ENCODE data around the gene TJAP1. TPM values are rescaled to one million over a fixed set of nuclear protein-coding genes. Genes with fewer than 3 reads are reported as not detected.

Gene TJAP1
- total and polyA plus RNA-seq, 3 donors from 2014 or later, result 35.4 to 59.1 (median 55.9) TPM

DNA sequence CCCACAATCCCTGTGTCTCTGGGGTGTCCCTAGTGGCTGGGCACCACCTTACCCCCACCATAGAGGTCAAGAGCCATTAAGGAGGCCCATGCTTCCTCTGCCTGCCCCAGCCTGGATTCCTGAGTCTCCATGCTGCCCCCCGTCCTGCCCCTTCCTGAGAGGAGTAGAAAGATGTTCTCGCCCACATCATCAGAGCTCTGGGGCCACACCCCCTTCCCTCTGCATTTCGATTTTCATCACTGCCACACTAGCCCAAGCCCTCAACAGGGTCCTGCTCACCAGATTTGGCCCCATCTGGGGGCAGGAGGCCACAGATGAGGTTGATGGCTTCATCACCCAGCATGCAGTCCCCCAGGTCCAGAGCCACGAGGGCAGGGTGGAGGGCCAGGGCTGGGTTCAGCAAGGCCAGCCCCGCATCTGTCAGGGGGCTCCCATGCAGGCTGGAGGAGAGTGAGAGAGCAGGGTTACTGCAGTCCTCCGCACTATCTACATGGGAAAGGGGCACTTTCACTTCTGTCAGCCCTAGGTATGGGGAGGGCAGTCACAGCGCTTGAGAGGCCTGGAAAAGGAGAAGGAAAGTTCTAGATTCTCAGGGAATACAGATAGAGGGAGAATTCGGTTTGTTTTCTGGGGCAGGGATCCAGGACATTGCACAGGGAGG lies 31.2 kb downstream of the TJAP1 start:
- DNase-seq, result no peak
- Histone ChIP-seq H3K4me1 (peaks cover 16% of the 10 kb centered on the region), H3K9me3 (no peaks in the 10 kb centered on the region), H3K27ac (no peak overlapping the region), H3K27me3 (no peaks in the 10 kb centered on the region), H3K4me3 (no peak overlapping the region), H3K36me3 (ENCODE audit: low read depth, missing control alignments) (no peaks in the 10 kb centered on the region)
- WGBS, 2 donors, result 49 to 58% methylated on average over 8 of the region's 8 CpGs
- intact Hi-C loops (cut with DNase I; ENCODE audit: low total_unique reads), result loop anchor here (10.0 kb wide), 1 partner anchor 54 kb away; the partner anchor contains the start of gene DLK2
- TF ChIP-seq, protein P1, sequence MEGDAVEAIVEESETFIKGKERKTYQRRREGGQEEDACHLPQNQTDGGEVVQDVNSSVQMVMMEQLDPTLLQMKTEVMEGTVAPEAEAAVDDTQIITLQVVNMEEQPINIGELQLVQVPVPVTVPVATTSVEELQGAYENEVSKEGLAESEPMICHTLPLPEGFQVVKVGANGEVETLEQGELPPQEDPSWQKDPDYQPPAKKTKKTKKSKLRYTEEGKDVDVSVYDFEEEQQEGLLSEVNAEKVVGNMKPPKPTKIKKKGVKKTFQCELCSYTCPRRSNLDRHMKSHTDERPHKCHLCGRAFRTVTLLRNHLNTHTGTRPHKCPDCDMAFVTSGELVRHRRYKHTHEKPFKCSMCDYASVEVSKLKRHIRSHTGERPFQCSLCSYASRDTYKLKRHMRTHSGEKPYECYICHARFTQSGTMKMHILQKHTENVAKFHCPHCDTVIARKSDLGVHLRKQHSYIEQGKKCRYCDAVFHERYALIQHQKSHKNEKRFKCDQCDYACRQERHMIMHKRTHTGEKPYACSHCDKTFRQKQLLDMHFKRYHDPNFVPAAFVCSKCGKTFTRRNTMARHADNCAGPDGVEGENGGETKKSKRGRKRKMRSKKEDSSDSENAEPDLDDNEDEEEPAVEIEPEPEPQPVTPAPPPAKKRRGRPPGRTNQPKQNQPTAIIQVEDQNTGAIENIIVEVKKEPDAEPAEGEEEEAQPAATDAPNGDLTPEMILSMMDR (IDR thresholded peaks at IDR 0.05), result no peak
- TF ChIP-seq POLR2A (IDR thresholded peaks at IDR 0.05), result no peak

- peak overlapping the region; percentile 74 to 76 for H3K4me3 ChIP-seq
- peaks cover 16% of the 10 kb centered on the region for H3K4me1 ChIP-seq
- 8 to 20% methylated on average over 18 to 69 of the region's 69 CpGs for WGBS, 2 donors
- H3K9me3 ChIP-seq, result no peaks in the 10 kb centered on the region
- intact Hi-C loops (cut with DNase I; ENCODE audit: low total_unique reads), result loop anchor here (10.0 kb wide), 1 partner anchor 55 kb away; the partner anchor contains the start of gene DLK2
- H3K27me3 ChIP-seq, result no peaks in the 10 kb centered on the region
- peak overlapping the region in 1 of 2 donors; percentile 75 for H3K27ac ChIP-seq
- TF ChIP-seq, protein P1 (IDR thresholded peaks at IDR 0.05), result no peak
- no peak for TF ChIP-seq POLR2A (IDR thresholded peaks at IDR 0.05)
- no peaks in the 10 kb centered on the region for H3K36me3 ChIP-seq (ENCODE audit: low read depth, missing control alignments)
- no peak for DNase-seq
Observed at GRCh38 chr6:43509142-43509983, 32.0 kb downstream of the TJAP1 start.

GRCh38 chr6:43509984-43510826 lies 32.8 kb downstream of the TJAP1 start, which contains the start of gene LRRC73:
Gene LRRC73 (minus strand): TSS chr6:43510346. CDS start chr6:43509785, 561 bp downstream.
- peak within 1 kb of the TSS; percentile 74 to 76 for H3K4me3 ChIP-seq
- peak within 1 kb of the TSS; percentile 67 to 75 for H3K27ac ChIP-seq
- TF ChIP-seq POLR2A (IDR thresholded peaks at IDR 0.05), result no peak
- TF ChIP-seq, protein P1 (IDR thresholded peaks at IDR 0.05), result no peak
- H3K4me1 ChIP-seq, result peaks cover 19% of the 10 kb centered on the region
- H3K27me3 ChIP-seq, result no peaks in the 10 kb centered on the region
- intact Hi-C loops (cut with DNase I; ENCODE audit: low total_unique reads), result loop anchor here (10.0 kb wide), 2 partner anchors 55 to 255 kb away; partner anchors contain the start of gene DLK2
- DNase-seq, result peak; percentile 91
- no peaks in the 10 kb centered on the region for H3K36me3 ChIP-seq (ENCODE audit: low read depth, missing control alignments)
- WGBS, 2 donors, result 5 to 10% methylated on average over 33 to 82 of the region's 96 CpGs
- no peaks in the 10 kb centered on the region for H3K9me3 ChIP-seq

GRCh38 chr6:43510827-43511163 lies 33.4 kb downstream of the TJAP1 start:
- peak overlapping the region; percentile 67 to 75 for H3K27ac ChIP-seq
- no peaks in the 10 kb centered on the region for H3K9me3 ChIP-seq
- H3K27me3 ChIP-seq, result no peaks in the 10 kb centered on the region
- intact Hi-C loops (cut with DNase I; ENCODE audit: low total_unique reads), result loop anchor here (10.0 kb wide), 1 partner anchor 256 kb away; no protein-coding TSS in a partner anchor
- no peak for DNase-seq
- TF ChIP-seq POLR2A (IDR thresholded peaks at IDR 0.05), result no peak
- TF ChIP-seq, protein P1 (IDR thresholded peaks at IDR 0.05), result no peak
- 66 to 83% methylated on average over 3 to 10 of the region's 10 CpGs for whole genome bisulfite sequencing, 2 donors
- H3K4me1 ChIP-seq, result peaks cover 25% of the 10 kb centered on the region
- peak overlapping the region; percentile 74 to 76 for H3K4me3 ChIP-seq
- H3K36me3 ChIP-seq (ENCODE audit: low read depth, missing control alignments), result no peaks in the 10 kb centered on the region

Data from testis (tissue), 3 donors.